Brain microvascular endothelial cell (primary cell): ENCODE measurements around the gene KDM5B.

Experiments used
- DNase-seq: peaks from one replicate; pipeline ENCODE4 v3.0.0-alpha.2; 2020
- H3K27ac ChIP-seq: fragments of 250-450 bp; sonication (Bioruptor Pico); 2 replicates; pipeline ENCODE4 v1.5.1; 2020; ENCODE audit warnings: mild to moderate bottlenecking, moderate library complexity
- H3K27me3 ChIP-seq: fragments of 250-450 bp; sonication (Bioruptor Pico); replicated peaks from 2 replicates; pipeline ENCODE4 v1.5.1; 2020; ENCODE audit warnings: mild to moderate bottlenecking
- H3K36me3 ChIP-seq: fragments of 250-450 bp; sonication (Bioruptor Pico); replicated peaks from 2 replicates; pipeline ENCODE4 v1.5.1; 2020; ENCODE audit warnings: mild to moderate bottlenecking
- H3K4me3 ChIP-seq: 2 replicates; pipeline ENCODE4 v1.5.1; 2011; ENCODE audit warnings: low read depth, mild to moderate bottlenecking, control low read depth, low read length, moderate library complexity
- in situ Hi-C: cut with HindIII; loops from 2 replicates; pipeline ENCODE4 v1.10.0; 2017; ENCODE audit warnings: low sequenced_read_pairs, low pct_ligation_motif_present
- TF ChIP-seq, protein P1 (sequence below): IDR thresholded peaks from 2 replicates; pipeline ENCODE4 v1.5.1; 2011; ENCODE audit warnings: low read depth, mild to moderate bottlenecking, moderate library complexity, low read length, control low read depth, inconsistent platforms; ENCODE audit errors: missing control alignments

KDM5B gene

DNA sequence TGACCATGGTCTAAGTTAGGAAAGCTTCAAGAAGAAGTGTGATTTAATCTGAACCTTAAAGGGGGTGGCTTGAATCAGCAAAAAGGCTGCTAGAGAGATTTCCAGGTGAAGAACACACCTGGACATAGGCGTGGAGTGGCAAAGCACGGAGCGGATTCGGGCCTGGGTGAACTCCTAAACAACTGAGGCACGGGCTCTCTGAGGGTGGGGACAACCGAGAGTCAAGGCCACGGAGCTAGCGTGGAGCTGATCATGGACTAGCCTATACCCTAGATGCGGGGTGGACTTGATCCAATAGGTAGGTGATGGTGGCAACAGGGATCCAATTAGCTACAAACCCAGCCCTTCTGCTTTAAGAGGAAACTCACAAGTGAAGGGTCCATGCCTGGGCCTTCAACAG is 125.7 kb downstream of the KDM5B start:
- Histone ChIP-seq H3K27me3 (peaks cover 15% of the 10 kb centered on the region), H3K4me3 (no peak overlapping the region), H3K36me3 (no peaks in the 10 kb centered on the region), H3K27ac (no peak overlapping the region)
- in situ Hi-C loops, result no loop called here
- TF ChIP-seq, protein P1, sequence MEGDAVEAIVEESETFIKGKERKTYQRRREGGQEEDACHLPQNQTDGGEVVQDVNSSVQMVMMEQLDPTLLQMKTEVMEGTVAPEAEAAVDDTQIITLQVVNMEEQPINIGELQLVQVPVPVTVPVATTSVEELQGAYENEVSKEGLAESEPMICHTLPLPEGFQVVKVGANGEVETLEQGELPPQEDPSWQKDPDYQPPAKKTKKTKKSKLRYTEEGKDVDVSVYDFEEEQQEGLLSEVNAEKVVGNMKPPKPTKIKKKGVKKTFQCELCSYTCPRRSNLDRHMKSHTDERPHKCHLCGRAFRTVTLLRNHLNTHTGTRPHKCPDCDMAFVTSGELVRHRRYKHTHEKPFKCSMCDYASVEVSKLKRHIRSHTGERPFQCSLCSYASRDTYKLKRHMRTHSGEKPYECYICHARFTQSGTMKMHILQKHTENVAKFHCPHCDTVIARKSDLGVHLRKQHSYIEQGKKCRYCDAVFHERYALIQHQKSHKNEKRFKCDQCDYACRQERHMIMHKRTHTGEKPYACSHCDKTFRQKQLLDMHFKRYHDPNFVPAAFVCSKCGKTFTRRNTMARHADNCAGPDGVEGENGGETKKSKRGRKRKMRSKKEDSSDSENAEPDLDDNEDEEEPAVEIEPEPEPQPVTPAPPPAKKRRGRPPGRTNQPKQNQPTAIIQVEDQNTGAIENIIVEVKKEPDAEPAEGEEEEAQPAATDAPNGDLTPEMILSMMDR, result no peak
- no peak for DNase-seq

DNA sequence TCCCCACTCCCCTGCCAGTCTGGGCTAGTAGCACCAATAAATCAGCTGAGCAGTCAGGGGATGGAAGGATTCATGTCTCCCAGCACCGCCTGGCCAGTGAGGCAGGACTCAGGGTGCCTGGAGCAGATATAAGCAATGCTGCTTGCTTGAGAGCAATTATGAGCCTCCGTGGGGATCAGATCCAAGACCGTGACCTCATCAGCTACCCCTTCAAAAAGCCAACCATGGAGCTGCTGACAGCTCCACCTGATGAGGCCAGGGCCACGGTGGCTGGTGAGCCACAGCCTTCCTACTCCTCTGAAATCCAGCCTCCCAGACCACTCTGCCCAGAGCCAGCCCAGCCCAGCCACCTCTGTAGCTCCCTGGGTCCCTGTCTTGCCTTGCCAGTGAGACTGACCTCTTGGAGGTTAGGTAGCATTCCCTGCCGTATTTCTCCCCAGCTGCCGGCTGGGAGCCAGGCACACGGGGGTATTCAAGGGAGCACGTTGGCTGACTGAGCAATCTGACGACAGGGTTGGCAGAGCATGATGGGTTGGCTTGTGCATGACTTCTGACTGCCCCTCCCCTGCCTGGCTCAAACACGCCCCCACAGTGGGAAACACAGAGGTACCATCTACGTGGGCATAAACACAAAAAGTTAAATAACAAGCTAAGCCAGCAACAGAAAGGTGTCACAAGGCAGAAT is 126.3 kb downstream of the KDM5B start:
- TF ChIP-seq, protein P1, result no peak
- Histone ChIP-seq H3K4me3 (no peak overlapping the region), H3K27ac (no peak overlapping the region), H3K27me3 (peaks cover 13% of the 10 kb centered on the region), H3K36me3 (no peaks in the 10 kb centered on the region)
- in situ Hi-C loops, result no loop called here
- no peak for DNase-seq

DNA sequence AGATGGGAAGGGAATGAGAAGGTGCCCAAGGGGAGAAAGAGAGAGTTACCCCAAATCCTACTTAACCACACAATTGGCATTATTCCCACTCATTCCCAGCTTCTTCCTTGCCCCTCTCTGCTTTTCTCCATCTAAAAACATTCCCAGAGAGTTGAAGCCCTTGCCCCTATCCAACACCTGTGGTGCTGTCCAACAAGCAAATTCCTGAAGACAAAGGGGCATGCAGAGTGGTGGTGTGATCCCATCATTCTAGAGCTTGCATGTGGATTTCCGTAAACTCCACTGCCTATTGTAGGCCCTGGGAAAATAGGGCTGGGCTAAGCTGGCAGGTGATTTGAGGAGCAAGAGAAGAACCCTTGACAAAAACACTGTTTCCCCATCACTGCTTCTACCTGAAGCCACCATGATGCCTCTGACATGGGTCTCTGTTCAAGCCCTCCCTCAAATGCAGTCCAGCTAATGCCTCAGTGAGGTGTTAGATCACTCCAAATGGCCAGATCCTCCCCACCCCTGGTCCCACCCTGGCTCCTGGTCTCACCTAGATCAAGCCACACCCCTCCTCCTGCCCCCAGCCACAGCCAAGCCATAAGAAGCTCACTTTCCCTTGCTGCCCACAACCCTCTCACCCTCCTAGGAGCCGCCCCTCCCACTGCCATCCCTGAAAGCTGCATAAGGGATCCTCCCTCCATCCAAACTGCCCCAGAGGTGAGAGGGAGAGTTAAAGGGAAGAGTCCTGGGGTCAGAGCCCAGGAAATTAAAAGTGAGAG is 127.5 kb downstream of the KDM5B start:
- Histone ChIP-seq H3K27me3 (peaks cover 13% of the 10 kb centered on the region), H3K4me3 (no peak overlapping the region), H3K27ac (no peak overlapping the region), H3K36me3 (no peaks in the 10 kb centered on the region)
- TF ChIP-seq, protein P1, result no peak
- DNase-seq, result no peak
- in situ Hi-C loops, result no loop called here

DNA sequence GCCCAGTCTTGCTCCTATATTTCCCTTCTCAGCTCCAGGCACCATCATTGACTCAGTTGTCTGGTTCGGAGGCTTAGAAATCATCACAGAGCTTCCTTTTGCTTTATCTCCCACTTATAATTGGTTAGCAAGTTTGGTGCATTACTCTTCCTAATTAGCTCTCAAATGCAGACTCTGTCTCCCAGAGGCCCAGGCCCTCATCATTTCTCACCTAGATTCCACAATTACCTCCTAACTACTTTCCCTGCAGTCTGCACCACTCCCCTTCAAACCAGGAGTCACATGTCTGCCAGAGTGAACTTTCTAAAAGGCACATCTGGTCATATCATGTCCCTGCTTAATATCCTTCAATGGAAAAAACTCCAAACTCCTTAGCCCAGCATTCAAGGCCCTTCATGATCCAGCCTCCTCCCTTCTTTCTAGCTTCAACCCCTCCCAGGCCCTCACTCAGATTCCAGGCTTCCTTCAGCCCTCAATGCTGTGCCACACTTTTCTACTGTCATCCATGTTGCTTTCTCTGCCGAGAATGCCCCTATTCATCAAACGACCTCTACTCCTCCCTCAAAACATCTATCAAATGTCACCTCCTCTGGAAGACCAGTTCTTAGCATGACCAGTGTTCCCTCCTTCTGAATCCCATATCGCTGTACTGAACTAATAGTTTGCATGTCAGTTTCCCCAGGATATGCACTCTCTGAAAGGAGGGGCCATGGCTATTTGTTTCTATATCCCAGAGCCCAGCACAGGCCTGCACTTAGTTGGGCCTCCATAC is 128.6 kb downstream of the KDM5B start:
- H3K4me3 ChIP-seq, result no peak overlapping the region
- TF ChIP-seq, protein P1, result no peak

DNA sequence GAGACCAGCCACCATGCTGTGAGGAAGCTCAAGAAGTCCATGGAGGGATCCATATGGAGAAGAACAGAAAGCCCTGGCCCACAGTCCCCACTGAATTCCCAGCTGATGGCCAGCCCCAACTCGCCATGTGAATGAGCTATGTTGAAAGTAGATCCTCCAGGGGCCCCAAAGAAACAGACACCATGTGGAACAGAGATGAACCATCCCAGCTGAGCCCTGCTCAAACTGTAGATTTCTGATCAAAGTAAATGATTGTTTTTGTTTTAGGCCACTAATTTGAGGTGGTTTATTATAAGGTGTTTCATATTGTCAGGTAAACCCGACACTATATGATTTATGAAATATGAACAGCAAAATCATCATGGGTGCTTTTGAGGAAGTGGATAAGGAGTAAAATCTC is 130.8 kb downstream of the KDM5B start:
- no peak overlapping the region for H3K27ac ChIP-seq
- TF ChIP-seq, protein P1, result no peak
- peaks cover 15% of the 10 kb centered on the region for H3K27me3 ChIP-seq
- DNase-seq, result no peak
- H3K36me3 ChIP-seq, result no peaks in the 10 kb centered on the region
- H3K4me3 ChIP-seq, result no peak overlapping the region
- in situ Hi-C loops, result no loop called here

More for the DNA sequence above, 128.6 kb downstream of the KDM5B start:
- in situ Hi-C loops, result no loop called here
- H3K27me3 ChIP-seq, result peaks cover 13% of the 10 kb centered on the region
- no peak for DNase-seq
- H3K36me3 ChIP-seq, result no peaks in the 10 kb centered on the region
- H3K27ac ChIP-seq, result no peak overlapping the region
